Activated CD8-positive, alpha-beta memory T cell treated with anti-CD3 and anti-CD28 coated beads for 4 hours (primary cell): ENCODE results near the gene DDX39B.
A peak's percentile ranks its signal among the peaks of the same experiment; 100 is the strongest.
"Not testable (repeated sequence)": the region's sequence is repeated elsewhere in the genome, so short reads cannot be mapped to it uniquely, and the experiment has no call there.

ENCODE experiments used
- DNase-seq, 2 donors: peaks; one replicate each; pipeline ENCODE4 v3.0.0-alpha.2; 2020; ENCODE audit warnings: low read depth in 2 of 2

The DDX39B gene

GRCh38 chr6:31541658-31542521 lies at the start of gene DDX39B:
DDX39B (minus strand) TSS chr6:31542003; CDS start chr6:31540532, 1,471 bp downstream.
- peak; percentile 84 to 88 for DNase-seq

- not testable (repeated sequence) for DNase-seq
Observed at GRCh38 chr6:31590691-31591090, 48.9 kb upstream of the DDX39B start.

GRCh38 chr6:31588871-31589650 lies 47.3 kb upstream of the DDX39B start:
- DNase-seq = no peak

GRCh38 chr6:31587791-31588777 lies 46.3 kb upstream of the DDX39B start:
- no peak for DNase-seq

GRCh38 chr6:31586599-31587281 lies 44.9 kb upstream of the DDX39B start:
- no peak for DNase-seq

- no peak for DNase-seq
Observed at GRCh38 chr6:31586008-31586407, 44.2 kb upstream of the DDX39B start, which contains the start of gene LST1. LST1 (plus strand) TSS chr6:31586277; CDS start chr6:31587300, 1,023 bp downstream.

- no peak for DNase-seq
Observed at GRCh38 chr6:31585491-31585890, 43.7 kb upstream of the DDX39B start.

- DNase-seq = no peak
Observed at GRCh38 chr6:31582230-31582643, 40.4 kb upstream of the DDX39B start, which contains the start of gene LTB. LTB (minus strand) TSS chr6:31582424; CDS start chr6:31582417, 7 bp downstream.

GRCh38 chr6:31581434-31582229 lies 39.8 kb upstream of the DDX39B start:
- no peak for DNase-seq

- DNase-seq = peak; percentile 75 to 83
Observed at GRCh38 chr6:31580807-31581433, 39.1 kb upstream of the DDX39B start.

GRCh38 chr6:31580438-31580740 lies 38.6 kb upstream of the DDX39B start:
- no peak for DNase-seq

- DNase-seq = no peak
Observed at GRCh38 chr6:31579546-31580437, 38.0 kb upstream of the DDX39B start.

- no peak for DNase-seq
Observed at GRCh38 chr6:31579119-31579505, 37.3 kb upstream of the DDX39B start.

- DNase-seq = no peak
Observed at GRCh38 chr6:31578184-31579118, 36.6 kb upstream of the DDX39B start.

GRCh38 chr6:31577579-31577966 lies 35.8 kb upstream of the DDX39B start:
- DNase-seq = no peak

GRCh38 chr6:31576897-31577578 lies 35.2 kb upstream of the DDX39B start:
- DNase-seq = no peak
